H9 (cell line): ENCODE data around the gene DAB1. TPM values are rescaled to one million over a fixed set of nuclear protein-coding genes. Genes with fewer than 3 reads are reported as not detected.

Experiments used
- DNase-seq: peaks from one replicate; pipeline ENCODE4 v3.0.0-alpha.2; 2017
- H2AFZ ChIP-seq: one replicate; pipeline ENCODE4 v1.6.1; 2013; ENCODE audit warnings: mild to moderate bottlenecking, low read length, control low read depth, moderate library complexity
- H2AK5ac ChIP-seq: 2 replicates; pipeline ENCODE4 v1.6.1; 2013; ENCODE audit warnings: low read length, control low read depth, mixed read lengths; ENCODE audit not compliant: insufficient read length
- H2BK120ac ChIP-seq: one replicate; pipeline ENCODE4 v1.6.1; 2013; ENCODE audit warnings: low read depth, mild to moderate bottlenecking, low read length, control low read depth, inconsistent platforms; ENCODE audit not compliant: poor library complexity, severe bottlenecking
- H2BK12ac ChIP-seq: 2 replicates; pipeline ENCODE4 v1.6.1; 2013; ENCODE audit warnings: low read length, control low read depth, mixed read lengths, low read depth; ENCODE audit not compliant: insufficient read length
- H2BK15ac ChIP-seq: 2 replicates; pipeline ENCODE4 v1.6.1; 2013; ENCODE audit warnings: low read depth, low read length, control low read depth
- H2BK20ac ChIP-seq: one replicate; pipeline ENCODE4 v1.6.1; 2013; ENCODE audit warnings: low read depth, mild to moderate bottlenecking, low read length, control low read depth, inconsistent platforms; ENCODE audit not compliant: poor library complexity, severe bottlenecking
- H2BK5ac ChIP-seq: 2 replicates; pipeline ENCODE4 v1.6.1; 2013; ENCODE audit warnings: low read length, control low read depth, mixed read lengths; ENCODE audit not compliant: insufficient read length
- H3K14ac ChIP-seq: 2 replicates; pipeline ENCODE4 v1.6.1; 2013; ENCODE audit warnings: low read length, control low read depth; ENCODE audit not compliant: insufficient read depth
- H3K18ac ChIP-seq: 2 replicates; pipeline ENCODE4 v1.6.1; 2013; ENCODE audit warnings: low read depth, mild to moderate bottlenecking, mixed read lengths, low read length, control low read depth; ENCODE audit not compliant: insufficient read length
- H3K23ac ChIP-seq: 2 replicates; pipeline ENCODE4 v1.6.1; 2013; ENCODE audit warnings: low read length, control low read depth, mixed read lengths, low read depth; ENCODE audit not compliant: insufficient read length
- H3K23me2 ChIP-seq: 2 replicates; pipeline ENCODE4 v1.6.1; 2013; ENCODE audit warnings: low read depth, mild to moderate bottlenecking, mixed read lengths, low read length, control low read depth; ENCODE audit not compliant: insufficient read length, poor library complexity, severe bottlenecking
- H3K27ac ChIP-seq: 2 replicates; pipeline ENCODE4 v1.5.1; 2013; ENCODE audit warnings: low read length, control low read depth, mixed read lengths, low read depth; ENCODE audit not compliant: insufficient read length
- H3K27me3 ChIP-seq: 2 replicates; pipeline ENCODE4 v1.6.1; 2013; ENCODE audit warnings: low read length, control low read depth, inconsistent platforms; ENCODE audit not compliant: insufficient read depth
- H3K4ac ChIP-seq: 2 replicates; pipeline ENCODE4 v1.6.1; 2013; ENCODE audit warnings: low read depth, mild to moderate bottlenecking, control low read depth, inconsistent platforms, low read length, moderate library complexity
- H3K4me1 ChIP-seq: 2 replicates; pipeline ENCODE4 v1.6.1; 2013; ENCODE audit warnings: low read length, control low read depth, inconsistent platforms; ENCODE audit not compliant: insufficient read depth
- H3K4me2 ChIP-seq: 2 replicates; pipeline ENCODE4 v1.6.1; 2013; ENCODE audit warnings: low read length, control low read depth, mixed read lengths; ENCODE audit not compliant: insufficient read length, insufficient read depth
- H3K56ac ChIP-seq: 2 replicates; pipeline ENCODE4 v1.6.1; 2013; ENCODE audit warnings: low read depth, mild to moderate bottlenecking, mixed read lengths, low read length, control low read depth; ENCODE audit not compliant: insufficient read length
- H3K79me1 ChIP-seq: 2 replicates; pipeline ENCODE4 v1.6.1; 2013; ENCODE audit warnings: low read depth, mild to moderate bottlenecking, moderate library complexity, low read length, control low read depth, inconsistent platforms; ENCODE audit not compliant: insufficient read depth, poor library complexity, severe bottlenecking
- H3K79me2 ChIP-seq: 2 replicates; pipeline ENCODE4 v1.6.1; 2013; ENCODE audit warnings: low read length, control low read depth, inconsistent platforms; ENCODE audit not compliant: insufficient read depth
- H3K9ac ChIP-seq: 2 replicates; pipeline ENCODE4 v1.6.1; 2013; ENCODE audit warnings: low read length, control low read depth, mixed read lengths; ENCODE audit not compliant: insufficient read length; ENCODE audit errors: extremely low read depth
- H3K9me3 ChIP-seq: one replicate; pipeline ENCODE4 v1.6.1; 2013; ENCODE audit warnings: low read depth, low read length, inconsistent platforms; ENCODE audit not compliant: control insufficient read depth
- H3T11ph ChIP-seq: one replicate; pipeline ENCODE4 v1.6.1; 2013; ENCODE audit warnings: mild to moderate bottlenecking, low read length, control low read depth, inconsistent platforms
- H4K20me1 ChIP-seq: one replicate; pipeline ENCODE4 v1.6.1; 2013; ENCODE audit not compliant: control insufficient read depth, insufficient read length, insufficient read depth
- H4K5ac ChIP-seq: 2 replicates; pipeline ENCODE4 v1.6.1; 2013; ENCODE audit warnings: low read depth, mild to moderate bottlenecking, mixed read lengths, low read length, control low read depth; ENCODE audit not compliant: insufficient read length
- H4K8ac ChIP-seq: replicated peaks from 2 replicates; pipeline ENCODE4 v1.6.1; 2013; ENCODE audit warnings: low read length, control low read depth, mixed read lengths, low read depth; ENCODE audit not compliant: insufficient read length
- H4K91ac ChIP-seq: 2 replicates; pipeline ENCODE4 v1.6.1; 2013; ENCODE audit warnings: low read depth, mild to moderate bottlenecking, moderate library complexity, mixed read lengths, low read length, control low read depth; ENCODE audit not compliant: insufficient read length
- H3K27ac Mint-ChIP-seq, 3 experiments: 2 replicates in 2 of 3; 3 replicates in 1 of 3; pipeline ENCODE4 v1.8.0; 2020 to 2021; ENCODE audit warnings: mixed read lengths in 3 of 3, mild to moderate bottlenecking in 1 of 3, moderate library complexity in 1 of 3
- H3K27me3 Mint-ChIP-seq: 2 replicates; pipeline ENCODE4 v1.8.0; 2021; ENCODE audit warnings: low read depth, mild to moderate bottlenecking, moderate library complexity, mixed read lengths
- H3K36me3 Mint-ChIP-seq, 3 experiments: 2 replicates in 2 of 3; 3 replicates in 1 of 3; pipeline ENCODE4 v1.8.0; 2020 to 2021; ENCODE audit warnings: low read depth in 3 of 3, mixed read lengths in 3 of 3; ENCODE audit not compliant: insufficient read depth in 1 of 3
- H3K4me1 Mint-ChIP-seq, 2 experiments: 2 replicates each; pipeline ENCODE4 v1.8.0; 2020; ENCODE audit warnings: mixed read lengths in 2 of 2
- H3K4me3 Mint-ChIP-seq, 2 experiments: 2 replicates in 1 of 2; 3 replicates in 1 of 2; pipeline ENCODE4 v1.8.0; 2020 to 2021; ENCODE audit warnings: mild to moderate bottlenecking in 2 of 2, mixed read lengths in 2 of 2, moderate library complexity in 1 of 2
- H3K9me3 Mint-ChIP-seq, 2 experiments: 2 replicates in 1 of 2; 3 replicates in 1 of 2; pipeline ENCODE4 v1.8.0; 2020; ENCODE audit warnings: mild to moderate bottlenecking in 2 of 2, mixed read lengths in 2 of 2, moderate library complexity in 1 of 2
- WGBS: extraction: QIAGEN DNeasy Blood & Tissue Kit; methylation state at CpG from one replicate; pipeline ENCODE4 v1.1.7; 2013; ENCODE audit warnings: missing lambda C conversion rate, low lambda C conversion rate, mixed read lengths; ENCODE audit not compliant: insufficient read length; ENCODE audit errors: extremely low coverage; 5-methylcytosine and 5-hydroxymethylcytosine counted together
- total RNA-seq: library from RNA; stranded (reverse); gene quantifications from 2 replicates; pipeline ENCODE4 v1.2.1, GENCODE V29; 2021
- TF ChIP-seq, protein P1 (sequence below): fragments of 200-600 bp; sonication (generic); conservative IDR thresholded peaks from 3 replicates; pipeline ENCODE4 v1.8.0; 2021; ENCODE audit warnings: antibody characterized with exemption, mild to moderate bottlenecking

Gene DAB1
- total RNA-seq, 1 experiment from 2014 or later, result 9.3 TPM

DNA sequence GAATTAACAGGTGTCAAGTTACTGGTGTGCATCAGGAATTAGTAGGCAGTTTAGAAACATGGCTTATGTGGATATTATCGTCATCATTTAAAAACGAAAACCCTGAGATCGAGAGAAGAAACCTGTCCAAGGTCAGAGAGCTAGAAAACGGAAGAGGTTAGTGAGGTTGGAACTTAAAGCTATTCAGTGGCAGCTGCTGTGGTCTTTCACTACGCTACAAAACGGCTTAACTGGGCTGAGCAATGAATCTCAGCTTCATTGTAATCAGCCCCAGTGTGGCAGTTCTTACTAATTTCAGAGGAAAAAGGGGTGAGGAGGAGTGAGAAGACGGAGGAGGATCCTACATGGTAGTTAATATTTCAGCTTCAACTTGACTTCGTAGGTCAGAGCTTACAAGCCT lies 77.9 kb downstream of the DAB1 start:
- Histone ChIP-seq H4K20me1 (no peaks in the 10 kb centered on the region), H3K27me3 (no peaks in the 10 kb centered on the region), H2BK20ac (no peak overlapping the region), H4K8ac (no peak overlapping the region), H3K4me1 (no peaks in the 10 kb centered on the region; the same call in 1 of the 2 replicates), H3K4me2 (no peak overlapping the region), H3K18ac (no peak overlapping the region), H3T11ph (no peak overlapping the region), H2AK5ac (no peak overlapping the region), H3K23ac (no peak overlapping the region), H2BK12ac (no peak overlapping the region), H3K9ac (no peak overlapping the region), H3K27ac (no peak overlapping the region), H2BK120ac (no peak overlapping the region), H2BK15ac (no peak overlapping the region), H3K4ac (no peak overlapping the region), H2BK5ac (no peak overlapping the region), H3K79me1 (no peaks in the 10 kb centered on the region), H3K9me3 (no peaks in the 10 kb centered on the region), H3K56ac (no peak overlapping the region), H3K14ac (no peak overlapping the region), H4K91ac (no peak overlapping the region), H4K5ac (no peak overlapping the region), H3K23me2 (no peaks in the 10 kb centered on the region), H2AFZ (no peak overlapping the region), H3K79me2 (no peaks in the 10 kb centered on the region)
- Mint-ChIP-seq H3K27ac (no peak overlapping the region; a peak in 2 of 7 replicates), H3K36me3 (no peaks in the 10 kb centered on the region; a peak in 1 of 7 replicates), H3K27me3 (no peaks in the 10 kb centered on the region), H3K4me3 (no peak overlapping the region), H3K4me1 (peaks cover 13 to 14% of the 10 kb centered on the region in 2 experiments; a peak in 3 of 4 replicates), H3K9me3 (no peaks in the 10 kb centered on the region)
- DNase-seq, result no peak
- TF ChIP-seq, protein P1, sequence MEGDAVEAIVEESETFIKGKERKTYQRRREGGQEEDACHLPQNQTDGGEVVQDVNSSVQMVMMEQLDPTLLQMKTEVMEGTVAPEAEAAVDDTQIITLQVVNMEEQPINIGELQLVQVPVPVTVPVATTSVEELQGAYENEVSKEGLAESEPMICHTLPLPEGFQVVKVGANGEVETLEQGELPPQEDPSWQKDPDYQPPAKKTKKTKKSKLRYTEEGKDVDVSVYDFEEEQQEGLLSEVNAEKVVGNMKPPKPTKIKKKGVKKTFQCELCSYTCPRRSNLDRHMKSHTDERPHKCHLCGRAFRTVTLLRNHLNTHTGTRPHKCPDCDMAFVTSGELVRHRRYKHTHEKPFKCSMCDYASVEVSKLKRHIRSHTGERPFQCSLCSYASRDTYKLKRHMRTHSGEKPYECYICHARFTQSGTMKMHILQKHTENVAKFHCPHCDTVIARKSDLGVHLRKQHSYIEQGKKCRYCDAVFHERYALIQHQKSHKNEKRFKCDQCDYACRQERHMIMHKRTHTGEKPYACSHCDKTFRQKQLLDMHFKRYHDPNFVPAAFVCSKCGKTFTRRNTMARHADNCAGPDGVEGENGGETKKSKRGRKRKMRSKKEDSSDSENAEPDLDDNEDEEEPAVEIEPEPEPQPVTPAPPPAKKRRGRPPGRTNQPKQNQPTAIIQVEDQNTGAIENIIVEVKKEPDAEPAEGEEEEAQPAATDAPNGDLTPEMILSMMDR, result no peak
- no CpG with 5 or more reads among the region's 8 CpGs for WGBS
